Stimulated activated CD8-positive, alpha-beta memory T cell treated with anti-CD3 and anti-CD28 coated beads, Interleukin-12 subunit alpha, Interleukin-12 subunit beta, amount 100 ng/mL, for 4 hours (primary cell): ENCODE data around the gene BBS1.
A peak's percentile ranks its signal among the peaks of the same experiment; 100 is the strongest.

Experiments
- DNase-seq: peaks from one replicate; pipeline ENCODE4 v3.0.0-alpha.2; 2020; ENCODE audit warnings: low read depth

BBS1 gene

GRCh38 chr11:66550887-66551286, 40.5 kb downstream of the BBS1 start:
- DNase-seq = no peak

GRCh38 chr11:66554602-66555001, 44.2 kb downstream of the BBS1 start:
- no peak for DNase-seq

- DNase-seq = no peak
Observed at GRCh38 chr11:66555416-66555815, 45.0 kb downstream of the BBS1 start.

- no peak for DNase-seq
Observed at GRCh38 chr11:66556086-66556485, 45.7 kb downstream of the BBS1 start.

- DNase-seq = no peak
Observed at GRCh38 chr11:66557733-66558326, 47.4 kb downstream of the BBS1 start.

- no peak for DNase-seq
Observed at GRCh38 chr11:66559142-66559865, 48.9 kb downstream of the BBS1 start.

- DNase-seq = no peak
Observed at GRCh38 chr11:66559866-66560676, 49.6 kb downstream of the BBS1 start.

- no peak for DNase-seq
Observed at GRCh38 chr11:66561178-66561974, 50.9 kb downstream of the BBS1 start.

- no peak for DNase-seq
Observed at GRCh38 chr11:66561975-66562248, 51.5 kb downstream of the BBS1 start.

GRCh38 chr11:66562275-66562674, 51.8 kb downstream of the BBS1 start:
- DNase-seq = no peak

- DNase-seq = no peak
Observed at GRCh38 chr11:66562907-66563583, 52.6 kb downstream of the BBS1 start.

- DNase-seq = no peak
Observed at GRCh38 chr11:66563832-66564231, 53.4 kb downstream of the BBS1 start.

- no peak for DNase-seq
Observed at GRCh38 chr11:66564538-66564937, 54.1 kb downstream of the BBS1 start.

GRCh38 chr11:66564984-66565383, 54.5 kb downstream of the BBS1 start:
- no peak for DNase-seq

- no peak for DNase-seq
Observed at GRCh38 chr11:66566221-66566620, 55.8 kb downstream of the BBS1 start.

- DNase-seq = no peak
Observed at GRCh38 chr11:66567787-66568123, 57.3 kb downstream of the BBS1 start.

GRCh38 chr11:66568124-66568916, 57.9 kb downstream of the BBS1 start, which contains the start of gene CTSF:
Gene CTSF (minus strand): TSS chr11:66568606. CDS start chr11:66568486, 120 bp downstream.
- peak; percentile 53 for DNase-seq

- no peak for DNase-seq
Observed at GRCh38 chr11:66569076-66569475, 58.6 kb downstream of the BBS1 start.

GRCh38 chr11:66570079-66570849, 59.8 kb downstream of the BBS1 start:
- DNase-seq = no peak

- DNase-seq = no peak
Observed at GRCh38 chr11:66570850-66571180, 60.4 kb downstream of the BBS1 start.
